Lung (tissue), 12 donors: ENCODE data around the gene ADORA2B. TPM values are rescaled to one million over a fixed set of nuclear protein-coding genes. Genes with fewer than 3 reads are reported as not detected.
A peak's percentile ranks its signal among the peaks of the same experiment; 100 is the strongest.

ENCODE experiments used
- ATAC-seq: fragments of 200-7000 bp; cut with Tn5 transposase; one replicate; pipeline ENCODE4 v1.9.1; 2020; ENCODE audit warnings: moderate number of reproducible peaks; ENCODE audit not compliant: insufficient read depth, low FRiP score
- DNase-seq, 3 donors: peaks; one replicate each; pipeline ENCODE4 v3.0.0-alpha.2; 2013 to 2017
- H3K27ac ChIP-seq, 2 donors: one replicate each; pipeline ENCODE4 v1.5.1; 2013; ENCODE audit warnings: mild to moderate bottlenecking in 2 of 2, moderate library complexity in 2 of 2, control low read depth in 1 of 2, inconsistent platforms in 1 of 2, low read depth in 1 of 2, low read length in 1 of 2
- H3K27me3 ChIP-seq, 3 donors: one replicate each; pipeline ENCODE4 v1.5.1; 2013; ENCODE audit warnings: low read length in 2 of 3; ENCODE audit not compliant: control insufficient read depth in 3 of 3, insufficient read depth in 3 of 3
- H3K36me3 ChIP-seq, 4 donors: one replicate each; pipeline ENCODE4 v1.5.1; 2013; ENCODE audit warnings: low read length in 4 of 4, mild to moderate bottlenecking in 1 of 4, moderate library complexity in 1 of 4; ENCODE audit not compliant: control insufficient read depth in 4 of 4, insufficient read depth in 4 of 4
- H3K4me1 ChIP-seq, 5 donors: one replicate each; pipeline ENCODE4 v1.5.1; 2013; ENCODE audit warnings: low read length in 5 of 5, mild to moderate bottlenecking in 2 of 5, moderate library complexity in 1 of 5; ENCODE audit not compliant: control insufficient read depth in 5 of 5, insufficient read depth in 5 of 5
- H3K4me3 ChIP-seq: one replicate; pipeline ENCODE4 v1.5.1; 2013; ENCODE audit warnings: mild to moderate bottlenecking, control low read depth, moderate library complexity
- H3K9ac ChIP-seq, 2 donors: one replicate each; pipeline ENCODE4 v1.5.1; 2013; ENCODE audit warnings: low read length in 2 of 2, control low read depth in 1 of 2; ENCODE audit not compliant: insufficient read depth in 1 of 2
- H3K9me3 ChIP-seq, 4 donors: one replicate each; pipeline ENCODE4 v1.5.1; 2013; ENCODE audit warnings: low read length in 3 of 4, mild to moderate bottlenecking in 1 of 4, moderate library complexity in 1 of 4; ENCODE audit not compliant: control insufficient read depth in 4 of 4, insufficient read depth in 3 of 4
- WGBS, 2 donors: extraction: QIAGEN DNeasy Blood & Tissue Kit; methylation state at CpG; one replicate each; pipeline ENCODE4 v1.1.7; 2013; 5-methylcytosine and 5-hydroxymethylcytosine counted together
- polyA plus RNA-seq, 2 donors: library from polyadenylated mRNA; stranded (reverse); fragments of 200-250 nt; gene quantifications; one replicate each; pipeline ENCODE4 v1.2.1, GENCODE V29; 2013
- total RNA-seq, 2 donors: library from RNA; depleted of rRNA in 1 of 2; stranded (reverse); fragments of >200 nt in 1 of 2; gene quantifications; one replicate each; pipeline ENCODE4 v1.2.1, GENCODE V29; 2014 to 2021
- TF ChIP-seq, protein P1 (sequence below): IDR thresholded peaks from 2 replicates; pipeline ENCODE4 v1.5.1; 2012; ENCODE audit warnings: mild to moderate bottlenecking; ENCODE audit errors: control extremely low read depth, extremely low read depth
- donor health status: control.
- donor health status: control.
- donor health status: Bipolar disorder and iron deficiency.
- donor health status: healthy.
- donor health status: DM: yes; HTN: yes; CAD: no.

Gene ADORA2B
- total and polyA plus RNA-seq, 4 donors, result 4.2 to 9.3 (median 5.3) TPM

GRCh38 chr17:15999974-16000827 lies 55.3 kb downstream of the ADORA2B start:
- no peaks in the 10 kb centered on the region for H3K27me3 ChIP-seq
- peaks cover 0 to 2% (median 0%) of the 10 kb centered on the region in 4 donors for H3K9me3 ChIP-seq
- TF ChIP-seq, protein P1, sequence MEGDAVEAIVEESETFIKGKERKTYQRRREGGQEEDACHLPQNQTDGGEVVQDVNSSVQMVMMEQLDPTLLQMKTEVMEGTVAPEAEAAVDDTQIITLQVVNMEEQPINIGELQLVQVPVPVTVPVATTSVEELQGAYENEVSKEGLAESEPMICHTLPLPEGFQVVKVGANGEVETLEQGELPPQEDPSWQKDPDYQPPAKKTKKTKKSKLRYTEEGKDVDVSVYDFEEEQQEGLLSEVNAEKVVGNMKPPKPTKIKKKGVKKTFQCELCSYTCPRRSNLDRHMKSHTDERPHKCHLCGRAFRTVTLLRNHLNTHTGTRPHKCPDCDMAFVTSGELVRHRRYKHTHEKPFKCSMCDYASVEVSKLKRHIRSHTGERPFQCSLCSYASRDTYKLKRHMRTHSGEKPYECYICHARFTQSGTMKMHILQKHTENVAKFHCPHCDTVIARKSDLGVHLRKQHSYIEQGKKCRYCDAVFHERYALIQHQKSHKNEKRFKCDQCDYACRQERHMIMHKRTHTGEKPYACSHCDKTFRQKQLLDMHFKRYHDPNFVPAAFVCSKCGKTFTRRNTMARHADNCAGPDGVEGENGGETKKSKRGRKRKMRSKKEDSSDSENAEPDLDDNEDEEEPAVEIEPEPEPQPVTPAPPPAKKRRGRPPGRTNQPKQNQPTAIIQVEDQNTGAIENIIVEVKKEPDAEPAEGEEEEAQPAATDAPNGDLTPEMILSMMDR, result no peak
- H3K36me3 ChIP-seq, result peaks cover 18 to 42% (median 30%) of the 10 kb centered on the region in 4 donors
- ATAC-seq (peak; percentile 6), DNase-seq (peak in 2 of 3 donors; percentile 62 to 64)
- peak overlapping the region; percentile 89 to 91 for H3K9ac ChIP-seq
- peaks cover 3 to 16% (median 11%) of the 10 kb centered on the region in 5 donors for H3K4me1 ChIP-seq
- peak overlapping the region; percentile 88 to 98 for H3K27ac ChIP-seq
- WGBS, 2 donors, result 1% methylated on average over 39 to 64 of the region's 64 CpGs
- peak overlapping the region; percentile 93 for H3K4me3 ChIP-seq

DNA sequence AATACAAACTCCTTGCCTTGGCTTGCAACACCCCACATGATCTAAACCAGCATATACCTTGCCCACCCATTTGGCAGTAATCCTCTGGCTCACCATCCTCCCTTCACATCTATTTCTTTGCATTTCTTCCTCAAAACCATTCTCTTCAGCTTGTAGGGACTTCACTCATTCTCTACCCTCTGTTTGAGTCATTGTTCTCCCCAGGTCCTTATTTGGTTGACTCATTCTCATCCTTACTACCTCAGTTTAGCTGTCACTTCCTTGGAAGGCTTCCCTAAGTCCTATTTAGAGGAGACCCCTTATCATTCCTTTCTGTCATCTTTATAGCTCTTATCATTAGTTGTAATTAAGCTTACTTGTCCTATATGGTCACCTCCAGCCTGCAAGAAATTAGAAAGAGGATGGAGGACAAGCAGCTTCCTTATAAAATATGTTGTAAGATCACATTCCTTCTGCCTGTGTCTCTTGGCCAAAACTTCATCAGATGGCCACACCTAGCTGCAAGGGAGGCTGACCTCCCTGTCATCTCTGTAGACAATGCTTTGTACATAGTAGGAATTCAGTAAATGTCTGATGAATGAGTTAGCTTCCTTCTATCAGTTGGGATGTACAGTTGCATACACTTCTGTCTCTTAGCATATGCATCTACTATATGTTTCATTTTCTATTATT lies 56.4 kb downstream of the ADORA2B start:
- H3K4me1 ChIP-seq, result peaks cover 5 to 16% (median 13%) of the 10 kb centered on the region in 5 donors
- peaks cover 0 to 2% (median 0%) of the 10 kb centered on the region in 4 donors for H3K9me3 ChIP-seq
- no peaks in the 10 kb centered on the region for H3K27me3 ChIP-seq
- no peak for ATAC-seq
- no peak overlapping the region for H3K4me3 ChIP-seq
- H3K36me3 ChIP-seq, result peaks cover 25 to 50% (median 36%) of the 10 kb centered on the region in 4 donors
- H3K9ac ChIP-seq, result peak overlapping the region in 1 of 2 donors; percentile 61
- TF ChIP-seq, protein P1, result no peak
- no peak overlapping the region for H3K27ac ChIP-seq
- DNase-seq, result no peak

DNA sequence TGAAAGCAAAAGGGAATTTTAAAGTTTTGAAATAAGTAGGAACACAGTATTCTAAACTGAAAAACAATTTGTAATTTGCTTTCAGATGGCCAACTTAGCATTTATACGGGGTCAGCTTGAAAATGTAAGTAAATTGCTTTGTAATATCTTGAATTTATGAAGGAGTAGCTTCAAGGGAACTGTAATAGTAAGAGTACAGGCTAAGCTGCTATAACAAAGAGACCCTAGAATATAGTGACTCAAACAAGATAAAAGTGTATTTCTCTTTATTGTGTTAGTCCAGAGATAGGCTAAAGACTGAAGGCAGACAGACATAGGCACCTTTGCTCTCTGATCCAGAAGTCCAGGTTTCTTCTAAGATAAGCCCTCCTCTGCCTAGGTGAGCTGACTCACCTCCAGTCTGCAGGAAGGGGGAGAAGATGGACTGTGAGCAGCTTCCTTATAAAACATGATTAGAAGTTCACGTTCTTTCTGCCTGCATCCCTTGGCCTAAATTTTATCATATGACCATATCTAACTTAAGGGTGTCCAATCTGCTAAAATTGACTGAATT lies 57.9 kb downstream of the ADORA2B start:
- Histone ChIP-seq H3K9ac (no peak overlapping the region), H3K4me1 (peaks cover 5 to 17% (median 14%) of the 10 kb centered on the region in 5 donors), H3K9me3 (peaks cover 0 to 2% (median 0%) of the 10 kb centered on the region in 4 donors), H3K36me3 (peaks cover 28 to 59% (median 46%) of the 10 kb centered on the region in 4 donors), H3K27me3 (no peaks in the 10 kb centered on the region), H3K4me3 (no peak overlapping the region), H3K27ac (no peak overlapping the region)
- TF ChIP-seq, protein P1, result no peak
- DNase-seq (no peak), ATAC-seq (no peak)
- 92 to 93% methylated on average over 2 of the region's 2 CpGs for WGBS, 2 donors
